A549 (cell line): Measurements from ENCODE around the gene CYP24A1.

Experiments used
- CBX8 ChIP-seq: fragments of 200-600 bp; sonication (generic); IDR thresholded peaks from 2 replicates; pipeline ENCODE4 v1.6.1; 2016
- CTCF ChIP-seq: fragments of >200 bp; sonication (Bioruptor Twin); formaldehyde crosslinking; IDR thresholded peaks from 3 replicates; pipeline ENCODE4 v1.5.1; 2016
- ELK1 ChIP-seq: fragments of 150-350 bp; IDR thresholded peaks from 2 replicates; pipeline ENCODE4 v1.6.1; 2014; ENCODE audit warnings: low read depth, mild to moderate bottlenecking, low read length
- EP300 ChIP-seq, 2 experiments: fragments of >200 bp; sonication (Bioruptor Twin); formaldehyde crosslinking; IDR thresholded peaks; 2 replicates in 1 of 2; 3 replicates in 1 of 2; pipeline ENCODE4 v1.6.1; 2016 to 2017
- FOSL2 ChIP-seq, 2 experiments: fragments of 450-650 bp in 1 of 2; fragments of >200 bp in 1 of 2; sonication (Bioruptor Twin) in 1 of 2; formaldehyde crosslinking; IDR thresholded peaks; 2 replicates each; pipeline versions ENCODE4 v1.5.0 to v1.6.1; 2016 to 2020; ENCODE audit warnings: mild to moderate bottlenecking in 1 of 2, moderate library complexity in 1 of 2
- GATA3 ChIP-seq: IDR thresholded peaks from 2 replicates; pipeline ENCODE4 v1.6.1; 2012; ENCODE audit warnings: borderline replicate concordance
- MAX ChIP-seq: IDR thresholded peaks from 2 replicates; pipeline ENCODE4 v1.6.1; 2012
- MAZ ChIP-seq: fragments of 150-350 bp; IDR thresholded peaks from 2 replicates; pipeline ENCODE4 v1.6.1; 2014; ENCODE audit warnings: antibody characterized with exemption, low read depth, low read length, borderline replicate concordance
- POLR2A ChIP-seq: IDR thresholded peaks from 2 replicates; pipeline ENCODE4 v1.6.1; 2012; ENCODE audit warnings: mild to moderate bottlenecking, low read length
- POLR2AphosphoS2 ChIP-seq: conservative IDR thresholded peaks from 2 replicates; pipeline ENCODE4 v1.6.1; 2012; ENCODE audit warnings: low read length, improper control_type of control experiment, inconsistent platforms
- RAD21 ChIP-seq, 2 experiments: fragments of >200 bp in 1 of 2; sonication (Bioruptor Twin) in 1 of 2; formaldehyde crosslinking in 1 of 2; IDR thresholded peaks in 1 of 2; conservative IDR thresholded peaks in 1 of 2; 2 replicates in 1 of 2; 3 replicates in 1 of 2; pipeline ENCODE4 v1.6.1; 2012 to 2018; ENCODE audit warnings: inconsistent platforms in 1 of 2
- REST ChIP-seq: fragments of 200-600 bp; sonication (generic); IDR thresholded peaks from 2 replicates; pipeline ENCODE4 v1.6.1; 2016; ENCODE audit warnings: antibody characterized with exemption, mild to moderate bottlenecking, moderate library complexity
- SREBF2 ChIP-seq: fragments of 450-650 bp; IDR thresholded peaks from 2 replicates; pipeline ENCODE4 v1.6.1; 2014; ENCODE audit warnings: mild to moderate bottlenecking, moderate library complexity
- USF2 ChIP-seq: fragments of 450-650 bp; IDR thresholded peaks from 2 replicates; pipeline ENCODE4 v1.6.1; 2014; ENCODE audit warnings: antibody characterized with exemption

GRCh38 chr20:54204481-54204880, 30.7 kb upstream of the CYP24A1 start:
- TF ChIP-seq POLR2AphosphoS2 (no peak), REST (no peak), CTCF (no peak), FOSL2 (IDR thresholded peaks at IDR 0.05) (no peak), FOSL2 (CRISPR knock-in tag; IDR thresholded peaks at IDR 0.05) (no peak), MAX (no peak), ELK1 (no peak), POLR2A (no peak), EP300 (IDR thresholded peaks at IDR 0.05) (no peak), USF2 (no peak), SREBF2 (no peak), RAD21 (conservative IDR thresholded peaks at IDR 0.05 in 1 of 2, IDR thresholded peaks at IDR 0.05 in 1 of 2) (no peak), CBX8 (no peak), MAZ (no peak), GATA3 (no peak)
